HS-5 (cell line): Measurements from ENCODE around the gene KMT5C.

Experiments used
- DNase-seq: peaks from one replicate; pipeline ENCODE4 v3.0.0-alpha.2; 2012; ENCODE audit warnings: low read depth

The KMT5C gene

GRCh38 chr19:55347442-55348009 lies 7.8 kb downstream of the KMT5C start:
- no peak for DNase-seq

GRCh38 chr19:55348317-55349034 lies 8.8 kb downstream of the KMT5C start:
- DNase-seq = no peak

GRCh38 chr19:55350620-55351315 lies 11.1 kb downstream of the KMT5C start:
- no peak for DNase-seq

GRCh38 chr19:55352040-55352439 lies 12.4 kb downstream of the KMT5C start:
- DNase-seq = no peak

GRCh38 chr19:55352549-55353145 lies 13.0 kb downstream of the KMT5C start:
- no peak for DNase-seq

- no peak for DNase-seq
Measured at GRCh38 chr19:55353356-55353802, 13.7 kb downstream of the KMT5C start.

GRCh38 chr19:55353803-55354697 lies 14.4 kb downstream of the KMT5C start:
- DNase-seq = no peak

- DNase-seq = no peak
Measured at GRCh38 chr19:55354698-55355212, 15.1 kb downstream of the KMT5C start, which contains the start of gene COX6B2. TSS of gene COX6B2 (minus strand) at chr19:55354719. CDS start at chr19:55354521, 198 bp downstream.

GRCh38 chr19:55355213-55355821 lies 15.6 kb downstream of the KMT5C start:
- no peak for DNase-seq

- DNase-seq = no peak
Measured at GRCh38 chr19:55358493-55358892, 18.8 kb downstream of the KMT5C start.

- no peak for DNase-seq
Measured at GRCh38 chr19:55358943-55359908, 19.6 kb downstream of the KMT5C start.

- no peak for DNase-seq
Measured at GRCh38 chr19:55360902-55361301, 21.2 kb downstream of the KMT5C start.

- no peak for DNase-seq
Measured at GRCh38 chr19:55362174-55362989, 22.7 kb downstream of the KMT5C start.

GRCh38 chr19:55362990-55363716 lies 23.5 kb downstream of the KMT5C start, which contains the start of gene GARIN5B:
TSS of gene GARIN5B (minus strand) at chr19:55363260. CDS start at chr19:55363066, 194 bp downstream.
- no peak for DNase-seq

GRCh38 chr19:55365245-55365644 lies 25.6 kb downstream of the KMT5C start:
- no peak for DNase-seq

- no peak for DNase-seq
Measured at GRCh38 chr19:55365964-55366363, 26.3 kb downstream of the KMT5C start.

GRCh38 chr19:55366790-55367189 lies 27.1 kb downstream of the KMT5C start:
- DNase-seq = no peak

- DNase-seq = no peak
Measured at GRCh38 chr19:55368106-55368505, 28.4 kb downstream of the KMT5C start.
